Stimulated activated CD4-positive, alpha-beta T cell treated with anti-CD3 and anti-CD28 coated beads, Interleukin-4, amount 100 ng/mL, for 4 hours (primary cell): ENCODE data around the gene LIN7A.

Source experiments
- DNase-seq, 2 experiments: peaks; one replicate each; pipeline ENCODE4 v3.0.0-alpha.2; 2020

LIN7A gene

DNA sequence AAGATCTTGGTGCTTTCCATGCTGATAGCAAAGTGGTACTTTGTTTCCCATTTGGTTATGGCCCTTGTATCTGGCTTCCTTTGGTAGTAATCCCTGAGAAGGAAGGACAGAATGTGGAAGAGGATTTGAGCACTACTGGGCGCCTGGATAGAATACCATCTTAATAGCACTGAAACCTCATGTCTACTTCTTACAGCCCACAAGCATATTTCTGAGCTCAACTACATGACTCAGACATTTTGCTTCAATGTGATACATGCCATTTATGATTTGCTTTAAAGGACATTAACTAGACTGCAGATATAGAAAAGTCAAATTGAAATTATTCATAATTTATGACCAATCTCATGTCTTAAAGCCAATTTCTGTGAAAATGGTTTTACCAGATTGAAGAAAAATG, 80.4 kb downstream of the LIN7A start:
- no peak for DNase-seq

- no peak for DNase-seq
Observed at GRCh38 chr12:80849337-80849736, 88.4 kb downstream of the LIN7A start.

- no peak for DNase-seq
Observed at GRCh38 chr12:80848858-80849257, 88.9 kb downstream of the LIN7A start.

DNA sequence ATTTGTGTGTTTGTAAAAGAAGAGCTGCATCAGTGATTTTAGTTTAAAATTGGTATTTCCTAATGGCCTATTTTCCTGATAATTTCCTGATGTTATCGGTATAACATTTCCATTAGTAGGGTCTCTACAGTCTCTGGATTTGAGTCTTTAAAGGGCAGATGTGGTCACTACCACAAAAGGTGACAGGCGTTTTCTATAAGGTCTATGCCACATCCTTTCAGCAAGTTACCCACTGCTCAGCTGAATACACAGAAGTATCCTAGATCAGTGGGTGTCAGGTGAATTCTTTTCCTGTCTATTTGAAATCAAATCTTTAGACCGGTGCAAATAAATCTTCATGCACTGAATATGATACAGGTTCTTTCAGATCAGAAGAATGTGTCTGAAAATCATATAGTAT, 90.2 kb downstream of the LIN7A start:
- no peak for DNase-seq

DNA sequence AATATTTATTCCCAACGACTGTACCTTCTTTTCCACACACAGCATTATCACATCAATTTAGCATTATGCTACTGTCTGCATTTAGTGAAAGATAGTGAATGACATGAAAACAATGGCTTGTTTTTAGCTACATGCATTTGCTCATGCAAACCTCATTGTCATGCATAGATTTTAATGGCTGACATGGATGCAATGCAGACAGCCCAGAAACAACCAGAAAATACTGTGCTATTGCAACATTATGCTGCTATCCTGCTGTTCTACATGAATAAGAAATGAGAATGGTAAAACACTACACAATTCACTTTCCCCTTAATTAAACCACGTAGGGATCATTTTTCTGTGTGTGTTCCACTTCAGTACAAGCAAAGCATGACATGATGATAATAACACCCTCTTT, 90.8 kb downstream of the LIN7A start:
- no peak for DNase-seq

- no peak for DNase-seq
Observed at GRCh38 chr12:80845639-80846038, 92.1 kb downstream of the LIN7A start.

GRCh38 chr12:80843969-80844368, 93.8 kb downstream of the LIN7A start:
- no peak for DNase-seq

DNA sequence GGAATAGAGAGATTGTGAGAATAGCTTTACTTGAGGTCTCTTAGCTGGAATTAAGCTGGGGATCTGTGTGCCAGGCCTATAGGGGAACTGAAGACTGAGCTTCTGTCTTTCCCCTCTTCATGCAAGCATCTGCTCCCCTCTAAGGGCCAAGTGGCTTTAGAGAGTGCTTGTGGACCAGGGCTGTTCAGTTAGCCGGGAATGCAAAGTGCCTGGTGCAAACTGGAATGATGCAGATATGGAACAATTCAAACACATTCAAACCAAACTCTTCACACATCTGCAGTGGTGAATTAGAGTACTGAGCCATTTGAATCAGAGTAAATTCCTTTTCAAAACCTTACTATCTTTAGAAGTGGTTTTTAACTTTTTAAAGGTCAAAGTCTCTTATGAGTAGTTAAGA, 99.0 kb downstream of the LIN7A start:
- no peak for DNase-seq

- no peak for DNase-seq
Observed at GRCh38 chr12:80838024-80838658, 99.6 kb downstream of the LIN7A start.

DNA sequence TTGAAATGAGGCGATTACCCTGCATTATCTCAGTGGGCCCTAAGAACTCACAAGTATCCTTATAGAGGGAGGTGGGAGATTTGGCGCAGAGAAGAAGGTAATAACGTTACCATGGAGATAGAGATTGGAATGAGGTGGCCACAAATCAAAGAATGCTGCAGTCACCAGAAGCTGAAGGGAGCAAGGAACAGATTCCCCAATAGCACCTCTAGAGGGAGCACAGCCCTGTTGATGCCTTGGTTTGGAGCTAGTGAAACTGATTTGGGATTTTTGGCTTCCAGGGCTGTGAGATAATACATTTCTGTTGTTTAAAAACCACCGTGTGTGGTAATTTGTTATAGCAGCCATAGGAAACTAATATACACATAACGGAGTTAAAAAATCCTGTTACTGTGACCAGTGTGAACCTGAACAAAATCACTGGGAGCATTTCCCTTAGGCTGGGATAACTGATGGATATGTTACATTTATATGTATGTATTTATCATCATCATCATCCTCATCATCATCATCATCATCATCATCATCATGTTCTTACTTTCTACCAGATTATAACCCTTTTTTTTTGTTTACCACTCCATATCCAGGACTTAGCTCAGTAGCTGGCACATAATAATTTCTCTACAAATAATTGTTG, 100.3 kb downstream of the LIN7A start:
- no peak for DNase-seq

GRCh38 chr12:80834724-80835123, 103.0 kb downstream of the LIN7A start:
- DNase-seq = no peak

DNA sequence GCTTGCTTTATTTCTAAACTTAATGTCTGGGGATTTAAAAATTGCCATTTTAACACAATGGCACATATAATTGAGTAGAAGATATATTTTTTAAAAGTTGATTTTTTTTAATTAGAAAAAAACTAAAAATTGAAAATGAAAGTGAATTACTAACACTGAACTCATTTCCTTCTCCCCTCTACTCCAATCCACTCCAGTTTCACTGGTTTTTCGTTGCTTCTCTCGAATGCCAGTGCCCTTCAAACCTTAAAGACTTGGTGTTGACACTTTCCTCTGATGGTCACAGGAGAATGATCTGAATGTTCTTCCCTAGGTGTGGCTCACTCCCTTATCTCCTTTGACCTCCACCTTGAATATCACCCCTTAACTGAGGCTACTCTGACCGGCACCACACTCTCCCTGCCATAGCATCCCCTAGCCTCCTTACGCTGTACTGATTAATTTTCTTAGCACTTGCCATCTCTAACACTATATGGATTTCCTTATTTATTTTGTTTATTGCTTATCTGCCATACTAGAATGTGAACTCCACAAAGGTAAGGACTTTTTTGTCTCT, 107.1 kb downstream of the LIN7A start:
- DNase-seq = no peak

DNA sequence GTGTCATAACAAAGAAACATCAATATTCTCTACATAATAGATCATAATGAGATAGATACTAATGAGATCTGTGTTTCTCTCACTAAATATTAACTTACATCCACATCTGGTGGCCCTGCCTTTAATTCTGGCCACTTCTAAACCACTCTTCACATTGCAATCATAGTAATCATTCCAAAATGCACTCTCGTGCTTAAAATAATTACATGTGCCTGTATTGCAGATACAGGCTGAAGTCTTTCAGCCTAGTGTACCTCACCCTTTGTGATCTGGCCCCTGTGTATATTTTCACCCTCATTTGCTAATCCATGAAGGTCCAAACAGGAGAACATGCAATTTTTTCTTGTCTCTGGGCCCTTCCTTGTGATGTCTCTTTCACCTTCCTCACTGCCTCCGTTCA, 108.0 kb downstream of the LIN7A start:
- no peak for DNase-seq

DNA sequence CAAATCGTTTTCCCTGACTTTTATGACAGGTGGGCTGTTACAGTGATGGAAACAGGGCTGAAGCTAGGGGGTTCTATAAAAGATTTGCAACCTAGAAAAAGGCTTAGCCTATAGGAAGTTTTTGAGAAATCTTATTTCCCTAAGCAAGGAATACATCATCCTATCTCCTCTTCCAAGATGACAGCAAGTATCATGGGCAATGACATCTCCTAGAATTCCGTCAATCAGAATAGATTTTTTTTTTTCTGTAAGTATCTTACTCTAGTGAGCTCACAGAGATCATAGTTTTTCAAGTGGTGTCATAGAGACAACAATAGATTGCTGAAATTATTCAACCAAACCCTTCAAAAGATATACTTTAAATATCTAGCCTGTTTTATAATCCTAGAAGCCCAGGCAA, 112.2 kb downstream of the LIN7A start:
- no peak for DNase-seq

- no peak for DNase-seq
Observed at GRCh38 chr12:80823393-80823792, 114.3 kb downstream of the LIN7A start.

DNA sequence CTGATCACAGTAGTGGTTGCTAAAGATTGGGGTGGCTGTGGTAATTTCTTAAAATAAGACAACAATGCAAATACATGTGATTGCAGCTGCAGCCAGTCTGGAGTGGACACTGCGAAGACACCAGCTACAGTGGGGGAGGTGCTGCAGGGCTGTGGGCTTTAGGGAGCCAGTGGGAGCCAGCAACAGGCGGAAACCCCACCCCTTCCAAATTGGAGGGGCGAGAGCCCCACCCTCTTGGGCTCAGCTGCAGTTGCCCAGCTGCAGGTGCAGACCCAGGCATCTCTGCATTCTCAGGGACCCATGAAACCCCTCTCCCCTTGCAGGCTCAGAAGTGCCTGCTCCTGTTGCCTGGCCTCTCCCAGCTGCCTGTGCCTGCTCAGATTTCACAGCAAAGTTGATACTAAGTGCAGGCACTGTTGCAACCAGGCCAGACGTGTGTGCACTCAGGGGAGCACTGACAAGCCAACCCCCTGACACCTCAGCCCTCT, 116.2 kb downstream of the LIN7A start:
- DNase-seq = no peak

DNA sequence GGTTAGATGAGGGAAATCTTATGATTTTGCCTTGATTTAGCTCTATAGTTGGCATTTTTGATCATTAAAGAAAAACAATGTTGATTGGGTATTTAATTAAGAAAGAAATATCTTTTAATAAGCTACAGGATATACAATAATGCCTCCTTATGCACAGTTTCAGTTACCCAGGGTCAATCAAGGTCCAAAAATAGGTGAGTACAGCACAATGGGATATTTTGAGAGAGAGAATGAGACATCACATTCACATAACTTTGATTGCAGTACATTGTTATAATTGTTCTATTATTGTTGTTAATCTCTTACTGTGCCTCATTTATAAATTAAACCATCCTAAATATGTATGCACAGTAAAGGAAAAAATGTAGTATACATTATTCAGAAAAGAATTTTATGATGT, 118.9 kb downstream of the LIN7A start:
- no peak for DNase-seq

- DNase-seq = no peak
Observed at GRCh38 chr12:80815351-80815750, 122.4 kb downstream of the LIN7A start.

DNA sequence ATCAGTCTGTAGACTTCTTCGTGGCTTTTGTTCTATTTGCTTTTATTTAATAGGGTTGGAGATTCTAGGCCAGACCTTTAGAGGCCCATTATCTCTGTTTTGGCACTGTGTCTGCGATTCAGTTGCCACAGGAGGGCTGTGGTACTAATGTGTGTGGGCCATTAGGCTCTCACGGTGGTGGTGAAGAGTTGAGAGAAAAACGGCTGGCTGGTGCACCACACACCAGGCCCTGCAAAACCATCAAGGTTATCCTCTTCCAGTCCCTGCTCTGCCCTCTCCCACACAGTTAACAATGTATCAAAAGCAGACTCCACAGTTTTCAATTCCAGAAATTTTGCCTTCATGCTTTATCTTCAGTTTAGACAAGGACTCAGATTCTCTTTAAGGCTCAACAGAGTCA, 123.3 kb downstream of the LIN7A start:
- DNase-seq = no peak

DNA sequence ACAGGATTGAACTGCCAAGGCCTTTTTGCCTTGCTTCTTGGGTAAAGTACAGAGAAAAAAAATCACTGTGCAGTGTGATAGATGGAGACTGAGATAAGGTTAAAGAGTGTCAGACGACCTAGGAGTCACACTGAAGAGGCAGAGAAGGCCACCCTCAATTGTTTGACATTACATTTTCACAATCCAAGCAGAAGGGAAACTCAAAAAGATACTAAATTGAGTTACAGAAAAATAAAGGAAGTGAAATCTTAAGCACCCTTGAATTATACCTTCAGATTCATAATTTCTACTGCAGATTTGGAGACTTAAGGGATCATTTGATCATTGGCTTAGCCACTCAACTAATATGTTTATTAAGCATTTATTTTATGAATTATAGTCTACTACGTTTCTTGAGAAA, 123.9 kb downstream of the LIN7A start:
- no peak for DNase-seq

GRCh38 chr12:80811957-80812708, 125.6 kb downstream of the LIN7A start:
- no peak for DNase-seq

DNA sequence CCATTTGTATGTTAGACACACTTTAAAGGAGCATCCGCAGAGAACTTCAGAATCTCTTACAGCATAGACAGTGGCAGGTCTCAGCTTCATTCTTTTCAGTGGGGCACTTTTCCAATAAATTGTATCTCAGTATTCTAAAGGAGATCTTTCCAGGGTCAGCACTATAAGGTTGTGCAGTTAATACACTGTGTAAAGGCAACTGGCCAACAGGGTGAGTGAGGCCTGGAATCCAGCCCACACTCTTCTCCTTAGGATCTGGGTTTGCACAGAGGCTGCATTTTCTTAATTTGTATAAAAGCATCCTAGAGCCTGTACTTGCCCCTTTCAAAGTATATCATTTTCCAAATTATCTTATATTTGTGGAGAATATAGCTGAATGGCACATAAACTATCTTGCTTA, 126.9 kb downstream of the LIN7A start:
- no peak for DNase-seq

- no peak for DNase-seq
Observed at GRCh38 chr12:80807640-80808288, 130.0 kb downstream of the LIN7A start.
